GM19099 (cell line): ENCODE measurements around the gene L3MBTL4.

Source experiments
- POLR2A ChIP-seq: IDR thresholded peaks from 3 replicates; pipeline ENCODE4 v1.6.1; 2011; ENCODE audit warnings: low read depth; ENCODE audit not compliant: insufficient read length; ENCODE audit errors: extremely low read depth

L3MBTL4 gene

GRCh38 chr18:6355789-6356589 is 58.7 kb downstream of the L3MBTL4 start:
- TF ChIP-seq POLR2A, result no peak

GRCh38 chr18:6352275-6352674 is 62.4 kb downstream of the L3MBTL4 start:
- no peak for TF ChIP-seq POLR2A

GRCh38 chr18:6342990-6343389 is 71.7 kb downstream of the L3MBTL4 start:
- TF ChIP-seq POLR2A, result no peak

- TF ChIP-seq POLR2A, result no peak
Measured at GRCh38 chr18:6341709-6342108, 73.0 kb downstream of the L3MBTL4 start.

- no peak for TF ChIP-seq POLR2A
Measured at GRCh38 chr18:6341303-6341702, 73.4 kb downstream of the L3MBTL4 start.

GRCh38 chr18:6340121-6340520 is 74.6 kb downstream of the L3MBTL4 start:
- no peak for TF ChIP-seq POLR2A

GRCh38 chr18:6336239-6336638 is 78.5 kb downstream of the L3MBTL4 start:
- TF ChIP-seq POLR2A, result no peak

GRCh38 chr18:6333981-6334380 is 80.7 kb downstream of the L3MBTL4 start:
- TF ChIP-seq POLR2A, result no peak

GRCh38 chr18:6331872-6332271 is 82.8 kb downstream of the L3MBTL4 start:
- TF ChIP-seq POLR2A, result no peak

GRCh38 chr18:6330786-6331185 is 83.9 kb downstream of the L3MBTL4 start:
- no peak for TF ChIP-seq POLR2A

GRCh38 chr18:6328621-6329010 is 86.1 kb downstream of the L3MBTL4 start:
- TF ChIP-seq POLR2A, result no peak

GRCh38 chr18:6327895-6328620 is 86.7 kb downstream of the L3MBTL4 start:
- no peak for TF ChIP-seq POLR2A

- no peak for TF ChIP-seq POLR2A
Measured at GRCh38 chr18:6327485-6327884, 87.2 kb downstream of the L3MBTL4 start.

GRCh38 chr18:6326566-6326965 is 88.1 kb downstream of the L3MBTL4 start:
- no peak for TF ChIP-seq POLR2A

- no peak for TF ChIP-seq POLR2A
Measured at GRCh38 chr18:6323319-6323889, 91.3 kb downstream of the L3MBTL4 start.
